HUES48 (cell line): ENCODE measurements around the gene TUBB4B.
A peak's percentile ranks its signal among the peaks of the same experiment; 100 is the strongest.
"Not testable (repeated sequence)": the region's sequence is repeated elsewhere in the genome, so short reads cannot be mapped to it uniquely, and the experiment has no call there.

Experiments
- H3K27ac ChIP-seq: one replicate; pipeline ENCODE4 v1.7.0; 2013; ENCODE audit warnings: low read depth, low read length, inconsistent platforms
- H3K27me3 ChIP-seq: 2 replicates; pipeline ENCODE4 v1.6.1; 2013; ENCODE audit warnings: mild to moderate bottlenecking, low read length; ENCODE audit not compliant: control insufficient read depth, insufficient read depth
- H3K36me3 ChIP-seq: 2 replicates; pipeline ENCODE4 v1.6.1; 2013; ENCODE audit warnings: low read length; ENCODE audit not compliant: control insufficient read depth, insufficient read depth
- H3K4me1 ChIP-seq: 2 replicates; pipeline ENCODE4 v1.6.1; 2013; ENCODE audit warnings: mild to moderate bottlenecking, low read length; ENCODE audit not compliant: control insufficient read depth, insufficient read depth
- H3K4me3 ChIP-seq: 2 replicates; pipeline ENCODE4 v1.5.1; 2013; ENCODE audit warnings: mild to moderate bottlenecking, low read depth, low read length
- H3K9ac ChIP-seq: 2 replicates; pipeline ENCODE4 v1.6.1; 2013; ENCODE audit warnings: mild to moderate bottlenecking, low read depth, low read length, moderate library complexity
- H3K9me3 ChIP-seq: 2 replicates; pipeline ENCODE4 v1.6.1; 2013; ENCODE audit warnings: low read length; ENCODE audit not compliant: control insufficient read depth, insufficient read depth

Gene TUBB4B

GRCh38 chr9:137234055-137234697 is 6.9 kb upstream of the TUBB4B start:
- Histone ChIP-seq H3K9me3 (no peaks in the 10 kb centered on the region), H3K36me3 (no peaks in the 10 kb centered on the region), H3K9ac (no peak overlapping the region), H3K4me3 (no peak overlapping the region), H3K4me1 (no peaks in the 10 kb centered on the region), H3K27me3 (no peaks in the 10 kb centered on the region), H3K27ac (no peak overlapping the region)

- H3K36me3 ChIP-seq, result no peaks in the 10 kb centered on the region
- no peak overlapping the region for H3K9ac ChIP-seq
- no peaks in the 10 kb centered on the region for H3K4me1 ChIP-seq
- H3K4me3 ChIP-seq, result no peak overlapping the region
- no peak overlapping the region for H3K27ac ChIP-seq
- no peaks in the 10 kb centered on the region for H3K9me3 ChIP-seq
- no peaks in the 10 kb centered on the region for H3K27me3 ChIP-seq
Measured at GRCh38 chr9:137234758-137235423, 6.2 kb upstream of the TUBB4B start.

- H3K27me3 ChIP-seq, result no peaks in the 10 kb centered on the region
Measured at GRCh38 chr9:137235424-137236237, 5.5 kb upstream of the TUBB4B start.

DNA sequence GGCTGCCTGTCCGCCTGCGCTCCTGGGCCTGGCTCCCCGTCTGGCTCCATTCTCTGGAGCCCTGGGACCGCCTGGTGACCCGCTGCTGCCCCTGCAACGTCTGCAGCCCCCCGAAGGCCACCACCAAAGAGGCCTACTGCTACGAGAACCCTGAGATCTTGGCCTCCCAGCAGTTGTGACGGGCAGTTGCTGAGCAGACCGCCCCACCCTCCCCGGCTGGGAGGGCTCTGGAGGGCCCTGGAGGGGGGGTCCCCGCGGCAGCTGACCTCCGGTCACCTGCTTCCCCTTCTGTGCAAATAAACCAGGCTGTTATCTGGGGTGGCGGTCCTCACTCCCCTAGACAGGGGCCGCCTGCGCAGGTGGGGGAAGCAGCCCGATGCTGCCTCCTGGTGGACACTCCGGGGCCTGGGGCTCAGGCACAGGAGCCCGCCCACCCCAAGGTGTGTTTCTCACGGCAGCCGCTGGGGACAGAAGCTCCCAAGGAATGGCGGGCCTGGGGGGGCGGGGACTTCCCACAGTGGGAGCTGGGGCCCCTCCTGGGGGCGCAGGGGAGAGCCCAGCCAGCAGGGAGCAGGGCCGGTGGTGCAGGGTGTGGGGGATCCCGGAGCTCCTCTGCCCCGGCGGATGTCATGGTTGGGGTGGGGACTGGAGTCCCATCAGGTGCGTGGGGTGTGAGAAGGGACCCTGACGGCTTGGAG is 4.7 kb upstream of the TUBB4B start:
- no peak overlapping the region for H3K9ac ChIP-seq
- H3K4me3 ChIP-seq, result no peak overlapping the region
- H3K27ac ChIP-seq, result no peak overlapping the region
- no peaks in the 10 kb centered on the region for H3K27me3 ChIP-seq
- no peaks in the 10 kb centered on the region for H3K4me1 ChIP-seq
- H3K9me3 ChIP-seq, result no peaks in the 10 kb centered on the region
- H3K36me3 ChIP-seq, result no peaks in the 10 kb centered on the region

More at GRCh38 chr9:137235424-137236237, 5.5 kb upstream of the TUBB4B start:
- no peaks in the 10 kb centered on the region for H3K9me3 ChIP-seq
- no peak overlapping the region for H3K9ac ChIP-seq
- H3K4me3 ChIP-seq, result no peak overlapping the region
- no peak overlapping the region for H3K27ac ChIP-seq
- H3K36me3 ChIP-seq, result no peaks in the 10 kb centered on the region
- no peaks in the 10 kb centered on the region for H3K4me1 ChIP-seq

GRCh38 chr9:137236936-137237421 is 4.1 kb upstream of the TUBB4B start:
- no peaks in the 10 kb centered on the region for H3K9me3 ChIP-seq
- peaks cover under 1% of the 10 kb centered on the region; the same call in 1 of the 2 replicates for H3K4me1 ChIP-seq
- peaks cover 2% of the 10 kb centered on the region; the same call in 1 of the 2 replicates for H3K36me3 ChIP-seq
- no peak overlapping the region for H3K9ac ChIP-seq
- no peak overlapping the region for H3K27ac ChIP-seq
- H3K4me3 ChIP-seq, result no peak overlapping the region
- H3K27me3 ChIP-seq, result no peaks in the 10 kb centered on the region

GRCh38 chr9:137237759-137238726 is 3.0 kb upstream of the TUBB4B start:
- no peaks in the 10 kb centered on the region for H3K27me3 ChIP-seq
- peaks cover 8% of the 10 kb centered on the region for H3K4me1 ChIP-seq
- no peak overlapping the region for H3K27ac ChIP-seq
- no peak overlapping the region for H3K4me3 ChIP-seq
- peaks cover 13% of the 10 kb centered on the region for H3K36me3 ChIP-seq
- no peak overlapping the region for H3K9ac ChIP-seq
- no peaks in the 10 kb centered on the region for H3K9me3 ChIP-seq

GRCh38 chr9:137239541-137240200 is 1.4 kb upstream of the TUBB4B start:
- peak overlapping the region; percentile 85 for H3K4me3 ChIP-seq
- H3K27me3 ChIP-seq, H3K9me3 ChIP-seq: not testable (repeated sequence)
- peaks cover 22% of the 10 kb centered on the region for H3K36me3 ChIP-seq
- H3K4me1 ChIP-seq, result peaks cover 18% of the 10 kb centered on the region
- peak overlapping the region; percentile 71 for H3K9ac ChIP-seq
- H3K27ac ChIP-seq, result peak overlapping the region; percentile 96

DNA sequence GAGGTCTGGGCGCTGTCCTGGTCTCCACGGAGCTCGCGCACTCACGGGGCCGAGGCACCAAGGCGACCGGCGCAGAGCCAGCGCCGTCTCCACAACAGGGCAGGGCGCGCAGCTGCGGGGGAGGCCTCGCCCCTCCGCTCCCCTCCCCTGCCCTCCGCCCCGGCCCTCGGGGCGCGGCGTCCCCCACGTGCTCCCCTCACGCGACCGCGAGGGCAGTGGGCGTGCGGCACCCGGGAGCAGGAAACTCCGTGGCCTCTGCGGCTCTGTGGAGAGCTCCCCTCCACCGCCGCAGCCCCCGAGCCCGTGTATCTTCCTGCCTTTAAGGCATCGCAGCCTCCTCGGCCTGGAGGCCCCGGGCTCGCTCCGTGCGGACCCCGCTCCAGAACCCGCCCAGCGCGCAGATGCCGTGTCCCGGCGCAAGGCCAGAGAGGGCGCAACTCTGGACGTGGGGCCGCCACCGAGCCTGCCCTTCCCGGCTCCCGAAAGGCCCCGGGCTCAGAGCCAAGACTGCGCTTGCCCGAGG is 708 bp upstream of the TUBB4B start:
- H3K9me3 ChIP-seq, result no peaks in the 10 kb centered on the region
- H3K27ac ChIP-seq, result peak overlapping the region; percentile 96
- peak overlapping the region; percentile 71 for H3K9ac ChIP-seq
- peak overlapping the region; percentile 85 for H3K4me3 ChIP-seq
- H3K4me1 ChIP-seq, result peaks cover 22% of the 10 kb centered on the region
- H3K27me3 ChIP-seq, result no peaks in the 10 kb centered on the region
- H3K36me3 ChIP-seq, result peaks cover 22% of the 10 kb centered on the region

DNA sequence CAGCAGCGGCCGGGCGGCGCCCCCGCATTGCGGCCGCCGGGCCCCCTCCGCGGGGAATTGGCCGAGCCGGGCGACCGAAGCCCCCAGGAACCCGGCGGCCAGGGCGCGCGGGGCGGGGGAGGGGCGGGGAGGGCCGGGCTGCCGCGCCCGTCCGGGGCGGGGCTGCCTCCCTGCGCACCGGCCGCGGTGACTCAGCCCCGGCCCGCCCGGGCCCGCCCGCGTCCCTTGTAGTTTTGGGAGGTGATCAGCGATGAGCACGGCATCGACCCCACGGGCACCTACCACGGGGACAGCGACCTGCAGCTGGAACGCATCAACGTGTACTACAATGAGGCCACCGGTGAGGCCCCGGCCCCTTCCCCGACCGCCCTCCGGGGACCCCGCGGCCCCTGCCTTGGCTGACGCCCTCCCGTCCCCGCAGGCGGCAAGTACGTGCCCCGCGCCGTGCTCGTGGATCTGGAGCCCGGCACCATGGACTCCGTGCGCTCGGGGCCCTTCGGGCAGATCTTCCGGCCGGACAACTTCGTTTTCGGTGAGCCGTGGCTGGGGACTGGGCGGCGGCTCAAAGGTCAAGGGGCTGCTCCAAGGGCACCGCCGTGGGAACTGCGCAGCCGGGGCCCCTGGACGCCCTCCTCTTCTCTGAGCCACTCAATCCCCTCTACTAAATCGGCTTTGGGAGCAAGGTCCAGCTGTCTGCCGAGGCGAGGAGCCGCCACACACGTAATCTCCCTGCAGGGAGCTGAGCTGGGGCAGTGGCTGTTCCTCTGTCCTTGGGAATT is 592 bp downstream of the TUBB4B start:
- Histone ChIP-seq H3K4me3 (peak overlapping the region; percentile 79), H3K36me3 (peaks cover 22% of the 10 kb centered on the region), H3K27ac (peak overlapping the region; percentile 78), H3K9ac (peak overlapping the region; percentile 48; the same call in 1 of the 2 replicates), H3K9me3 (no peaks in the 10 kb centered on the region), H3K4me1 (peaks cover 22% of the 10 kb centered on the region), H3K27me3 (no peaks in the 10 kb centered on the region)
